ENCODE data around the gene VEZF1.
"Not testable (repeated sequence)": the region's sequence is repeated elsewhere in the genome, so short reads cannot be mapped to it uniquely, and the experiment has no call there.

VEZF1 gene

GRCh38 chr17:57971572-57971971, 16.5 kb downstream of the VEZF1 start:
- no peak for DNase-seq

- no peak for DNase-seq
Observed at GRCh38 chr17:57970710-57971109, 17.3 kb downstream of the VEZF1 start.

GRCh38 chr17:57968456-57968855, 19.6 kb downstream of the VEZF1 start:
- DNase-seq, result no peak

GRCh38 chr17:57966875-57967274, 21.2 kb downstream of the VEZF1 start:
- no peak for DNase-seq

GRCh38 chr17:57966246-57966645, 21.8 kb downstream of the VEZF1 start:
- DNase-seq, result no peak

GRCh38 chr17:57965521-57966160, 22.4 kb downstream of the VEZF1 start:
- DNase-seq, result no peak

GRCh38 chr17:57963149-57963511, 24.9 kb downstream of the VEZF1 start:
- no peak for DNase-seq

GRCh38 chr17:57962279-57963148, 25.5 kb downstream of the VEZF1 start:
- DNase-seq, result no peak

GRCh38 chr17:57959929-57960328, 28.1 kb downstream of the VEZF1 start:
- DNase-seq, result no peak

- DNase-seq, result not testable (repeated sequence)
Observed at GRCh38 chr17:57958391-57958790, 29.7 kb downstream of the VEZF1 start.

- no peak for DNase-seq
Observed at GRCh38 chr17:57957886-57958285, 30.2 kb downstream of the VEZF1 start.

- no peak for DNase-seq
Observed at GRCh38 chr17:57957120-57957850, 30.8 kb downstream of the VEZF1 start.

- peak; percentile 48 for DNase-seq
Observed at GRCh38 chr17:57956291-57957119, 31.5 kb downstream of the VEZF1 start.

- peak; percentile 43 for DNase-seq
Observed at GRCh38 chr17:57955183-57955931, 32.7 kb downstream of the VEZF1 start, which contains the start of gene CUEDC1. Gene CUEDC1, minus strand, starts transcription at chr17:57955412. Its CDS starts 69,848 bp downstream, at chr17:57885564.

- DNase-seq, result no peak
Observed at GRCh38 chr17:57954397-57955182, 33.5 kb downstream of the VEZF1 start.

- DNase-seq, result no peak
Observed at GRCh38 chr17:57953705-57954396, 34.2 kb downstream of the VEZF1 start.

GRCh38 chr17:57953219-57953618, 34.8 kb downstream of the VEZF1 start:
- DNase-seq, result no peak

GRCh38 chr17:57949649-57950048, 38.4 kb downstream of the VEZF1 start:
- DNase-seq, result no peak

GRCh38 chr17:57948555-57949420, 39.3 kb downstream of the VEZF1 start:
- DNase-seq, result peak; percentile 11
